Osteoblast (primary cell): ENCODE results near the gene HS6ST3. TPM values are rescaled to one million over a fixed set of nuclear protein-coding genes. Genes with fewer than 3 reads are reported as not detected.

Experiments
- DNase-seq: peaks from one replicate; pipeline ENCODE4 v3.0.0; 2011; ENCODE audit warnings: low spot score, mixed read lengths; ENCODE audit not compliant: insufficient read length; ENCODE audit errors: missing footprints
- H2AFZ ChIP-seq: 2 replicates; pipeline ENCODE4 v1.6.0; 2011; ENCODE audit warnings: mild to moderate bottlenecking, low read length
- H3K27ac ChIP-seq: 2 replicates; pipeline ENCODE4 v1.5.1; 2011; ENCODE audit warnings: mild to moderate bottlenecking, low read depth, low read length, moderate library complexity
- H3K27me3 ChIP-seq: 2 replicates; pipeline ENCODE4 v1.6.0; 2012; ENCODE audit warnings: mild to moderate bottlenecking, control low read depth, inconsistent platforms, low read length, moderate library complexity; ENCODE audit not compliant: insufficient read depth
- H3K36me3 ChIP-seq: 2 replicates; pipeline ENCODE4 v1.5.1; 2011; ENCODE audit warnings: mild to moderate bottlenecking, low read length, control low read depth, moderate library complexity; ENCODE audit not compliant: insufficient read depth
- H3K4me1 ChIP-seq: 2 replicates; pipeline ENCODE4 v1.5.1; 2011; ENCODE audit warnings: mild to moderate bottlenecking, low read length, control low read depth, moderate library complexity; ENCODE audit not compliant: insufficient read depth
- H3K4me2 ChIP-seq: 2 replicates; pipeline ENCODE4 v1.6.0; 2011; ENCODE audit warnings: mild to moderate bottlenecking, low read length; ENCODE audit not compliant: insufficient read depth
- H3K4me3 ChIP-seq: fragments of 200-600 bp; sonication (generic); 3 replicates; pipeline ENCODE4 v1.5.1; 2012; ENCODE audit warnings: mild to moderate bottlenecking, low read length, inconsistent platforms; ENCODE audit not compliant: insufficient read depth
- H3K79me2 ChIP-seq: 2 replicates; pipeline ENCODE4 v1.6.0; 2012; ENCODE audit warnings: mild to moderate bottlenecking, low read length, control low read depth, inconsistent platforms; ENCODE audit not compliant: insufficient read depth
- H3K9me3 ChIP-seq: 2 replicates; pipeline ENCODE4 v1.5.1; 2011; ENCODE audit warnings: low read depth, low read length, control low read depth
- H4K20me1 ChIP-seq: 2 replicates; pipeline ENCODE4 v1.6.0; 2012; ENCODE audit warnings: mild to moderate bottlenecking, low read length, control low read depth; ENCODE audit not compliant: insufficient read depth
- CTCF ChIP-seq: IDR thresholded peaks from 2 replicates; pipeline ENCODE4 v1.5.1; 2011; ENCODE audit warnings: mild to moderate bottlenecking, low read depth, low read length, moderate library complexity; ENCODE audit errors: extremely low read depth
- total RNA-seq: library from RNA; depleted of rRNA; stranded (reverse); fragments of >200 nt; gene quantifications from 2 replicates; pipeline ENCODE4 v1.2.3, GENCODE V29; 2012

The HS6ST3 gene
- total RNA-seq, 1 donor = not detected

- Histone ChIP-seq H3K4me1 (no peaks in the 10 kb centered on the region), H3K9me3 (peaks cover 2% of the 10 kb centered on the region), H4K20me1 (no peaks in the 10 kb centered on the region), H3K4me2 (no peak overlapping the region), H3K79me2 (no peaks in the 10 kb centered on the region), H3K27ac (no peak overlapping the region), H3K4me3 (no peak overlapping the region), H3K27me3 (no peaks in the 10 kb centered on the region), H3K36me3 (no peaks in the 10 kb centered on the region), H2AFZ (no peak overlapping the region)
- DNase-seq = peak; percentile 30
- no peak for TF ChIP-seq CTCF
These were observed 442.9 kb downstream of the HS6ST3 start for GRCh38 chr13:96532804-96533203.

- Histone ChIP-seq H3K36me3 (no peaks in the 10 kb centered on the region), H3K79me2 (no peaks in the 10 kb centered on the region), H3K4me3 (no peak overlapping the region), H3K27me3 (no peaks in the 10 kb centered on the region), H4K20me1 (no peaks in the 10 kb centered on the region), H3K9me3 (peaks cover 2% of the 10 kb centered on the region), H3K4me1 (no peaks in the 10 kb centered on the region), H2AFZ (no peak overlapping the region), H3K4me2 (no peak overlapping the region), H3K27ac (no peak overlapping the region)
- TF ChIP-seq CTCF = no peak
- DNase-seq = no peak
These were observed 443.5 kb downstream of the HS6ST3 start for GRCh38 chr13:96533408-96533807.

GRCh38 chr13:96539791-96540190, 449.9 kb downstream of the HS6ST3 start:
- no peak for DNase-seq
- H3K79me2 ChIP-seq = no peaks in the 10 kb centered on the region
- no peaks in the 10 kb centered on the region for H3K27me3 ChIP-seq

GRCh38 chr13:96540670-96541069, 450.8 kb downstream of the HS6ST3 start:
- Histone ChIP-seq H2AFZ (no peak overlapping the region), H3K27me3 (no peaks in the 10 kb centered on the region), H3K9me3 (no peaks in the 10 kb centered on the region), H4K20me1 (no peaks in the 10 kb centered on the region), H3K4me3 (no peak overlapping the region), H3K36me3 (no peaks in the 10 kb centered on the region), H3K4me1 (no peaks in the 10 kb centered on the region), H3K4me2 (no peak overlapping the region), H3K79me2 (no peaks in the 10 kb centered on the region), H3K27ac (no peak overlapping the region)
- DNase-seq = no peak
- no peak for TF ChIP-seq CTCF

More at GRCh38 chr13:96539791-96540190, 449.9 kb downstream of the HS6ST3 start:
- Histone ChIP-seq H4K20me1 (no peaks in the 10 kb centered on the region), H3K4me2 (no peak overlapping the region), H3K27ac (no peak overlapping the region), H3K9me3 (no peaks in the 10 kb centered on the region), H3K36me3 (no peaks in the 10 kb centered on the region), H3K4me3 (no peak overlapping the region), H2AFZ (no peak overlapping the region), H3K4me1 (no peaks in the 10 kb centered on the region)
- TF ChIP-seq CTCF = no peak
